HEK293T (cell line): ENCODE data around the gene STAT5B.

Experiments
- ARNT ChIP-seq: fragments of 450-650 bp; IDR thresholded peaks from 2 replicates; pipeline ENCODE4 v1.6.1; 2017; ENCODE audit warnings: mild to moderate bottlenecking
- BHLHE40 ChIP-seq: fragments of 450-650 bp; IDR thresholded peaks from 2 replicates; pipeline ENCODE4 v1.6.1; 2016; ENCODE audit warnings: mild to moderate bottlenecking, moderate library complexity, borderline replicate concordance
- CTBP1 ChIP-seq: fragments of 450-650 bp; IDR thresholded peaks from 2 replicates; pipeline ENCODE4 v1.6.1; 2016; ENCODE audit warnings: borderline replicate concordance
- FOXK2 ChIP-seq: fragments of 450-650 bp; IDR thresholded peaks from 2 replicates; pipeline ENCODE4 v1.6.1; 2016; ENCODE audit warnings: mild to moderate bottlenecking
- FOXM1 ChIP-seq: fragments of 450-650 bp; IDR thresholded peaks from 2 replicates; pipeline ENCODE4 v1.6.1; 2017; ENCODE audit warnings: mild to moderate bottlenecking, borderline replicate concordance
- HDGF ChIP-seq: fragments of 450-650 bp; IDR thresholded peaks from 2 replicates; pipeline ENCODE4 v1.6.1; 2017; ENCODE audit warnings: antibody characterized with exemption, borderline replicate concordance
- L3MBTL2 ChIP-seq: fragments of 450-650 bp; conservative IDR thresholded peaks from 2 replicates; pipeline ENCODE4 v1.6.1; 2016; ENCODE audit warnings: mild to moderate bottlenecking
- NFRKB ChIP-seq: fragments of 450-650 bp; IDR thresholded peaks from 2 replicates; pipeline ENCODE4 v1.6.1; 2016; ENCODE audit warnings: mild to moderate bottlenecking, moderate library complexity
- PKNOX1 ChIP-seq: fragments of 450-650 bp; IDR thresholded peaks from 2 replicates; pipeline ENCODE4 v1.6.1; 2016
- SP1 ChIP-seq: fragments of 450-650 bp; IDR thresholded peaks from 2 replicates; pipeline ENCODE4 v1.6.1; 2017
- SUZ12 ChIP-seq: fragments of 450-650 bp; IDR thresholded peaks from 2 replicates; pipeline ENCODE4 v1.6.1; 2016; ENCODE audit warnings: mild to moderate bottlenecking
- ZNF384 ChIP-seq: fragments of 450-650 bp; IDR thresholded peaks from 2 replicates; pipeline ENCODE4 v1.6.1; 2016

- TF ChIP-seq NFRKB, result no peak
- no peak for TF ChIP-seq SUZ12
- TF ChIP-seq HDGF, result no peak
- TF ChIP-seq SP1, result no peak
- TF ChIP-seq ARNT, result no peak
- TF ChIP-seq BHLHE40, result no peak
- TF ChIP-seq ZNF384, result no peak
- TF ChIP-seq CTBP1, result no peak
- no peak for TF ChIP-seq FOXK2
- TF ChIP-seq L3MBTL2, result no peak
- no peak for TF ChIP-seq PKNOX1
- TF ChIP-seq FOXM1, result no peak
These were observed 31.3 kb upstream of the STAT5B start for GRCh38 chr17:42307362-42307927.
